ENCODE results near the gene SPIRE1. TPM values are rescaled to one million over a fixed set of nuclear protein-coding genes. Genes with fewer than 3 reads are reported as not detected.

The SPIRE1 gene
- total and polyA plus RNA-seq, 8 donors = 3.1 to 24.4 (median 8.4) TPM

DNA sequence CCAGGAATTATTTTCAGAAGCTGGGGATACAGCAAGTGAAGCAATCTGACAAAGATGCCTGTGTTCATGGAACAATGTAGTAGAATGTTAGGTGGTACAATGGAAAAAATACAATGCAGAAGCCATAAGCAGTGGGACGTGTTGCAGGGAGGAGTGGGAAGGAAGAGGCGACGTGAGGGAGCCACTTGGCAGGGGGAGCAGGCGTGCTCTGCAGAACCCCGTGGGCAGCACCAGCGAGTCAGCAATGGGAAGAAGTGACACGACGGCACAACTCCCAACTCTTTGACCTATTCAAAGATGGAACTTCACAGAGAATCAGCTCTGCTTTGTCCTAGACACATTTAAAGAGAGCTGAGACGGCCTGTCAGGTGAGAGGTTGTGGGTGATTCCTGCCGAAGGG is 219.7 kb downstream of the SPIRE1 start:
- no peak for DNase-seq
- TF ChIP-seq POLR2AphosphoS5 (IDR thresholded peaks at IDR 0.05) (no peak), POLR2A (IDR thresholded peaks at IDR 0.05) (no peak), EP300 (IDR thresholded peaks at IDR 0.05) (no peak)
- TF ChIP-seq, protein P1, sequence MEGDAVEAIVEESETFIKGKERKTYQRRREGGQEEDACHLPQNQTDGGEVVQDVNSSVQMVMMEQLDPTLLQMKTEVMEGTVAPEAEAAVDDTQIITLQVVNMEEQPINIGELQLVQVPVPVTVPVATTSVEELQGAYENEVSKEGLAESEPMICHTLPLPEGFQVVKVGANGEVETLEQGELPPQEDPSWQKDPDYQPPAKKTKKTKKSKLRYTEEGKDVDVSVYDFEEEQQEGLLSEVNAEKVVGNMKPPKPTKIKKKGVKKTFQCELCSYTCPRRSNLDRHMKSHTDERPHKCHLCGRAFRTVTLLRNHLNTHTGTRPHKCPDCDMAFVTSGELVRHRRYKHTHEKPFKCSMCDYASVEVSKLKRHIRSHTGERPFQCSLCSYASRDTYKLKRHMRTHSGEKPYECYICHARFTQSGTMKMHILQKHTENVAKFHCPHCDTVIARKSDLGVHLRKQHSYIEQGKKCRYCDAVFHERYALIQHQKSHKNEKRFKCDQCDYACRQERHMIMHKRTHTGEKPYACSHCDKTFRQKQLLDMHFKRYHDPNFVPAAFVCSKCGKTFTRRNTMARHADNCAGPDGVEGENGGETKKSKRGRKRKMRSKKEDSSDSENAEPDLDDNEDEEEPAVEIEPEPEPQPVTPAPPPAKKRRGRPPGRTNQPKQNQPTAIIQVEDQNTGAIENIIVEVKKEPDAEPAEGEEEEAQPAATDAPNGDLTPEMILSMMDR (IDR thresholded peaks at IDR 0.05) = no peak
- H3K4me3 ChIP-seq = no peak overlapping the region
- intact Hi-C loops (cut with DNase I; ENCODE audit: low total_unique reads) = no loop called here
- H3K27me3 ChIP-seq = no peaks in the 10 kb centered on the region
- WGBS, 5 donors = 86 to 92% (median 88%) methylated on average over 10 of the region's 10 CpGs
- H3K36me3 ChIP-seq = peaks cover 0 to 36% (median 11%) of the 10 kb centered on the region in 4 donors
- no peak overlapping the region for H3K27ac ChIP-seq
- H3K9me3 ChIP-seq = no peaks in the 10 kb centered on the region
- no peaks in the 10 kb centered on the region for H3K4me1 ChIP-seq

DNA sequence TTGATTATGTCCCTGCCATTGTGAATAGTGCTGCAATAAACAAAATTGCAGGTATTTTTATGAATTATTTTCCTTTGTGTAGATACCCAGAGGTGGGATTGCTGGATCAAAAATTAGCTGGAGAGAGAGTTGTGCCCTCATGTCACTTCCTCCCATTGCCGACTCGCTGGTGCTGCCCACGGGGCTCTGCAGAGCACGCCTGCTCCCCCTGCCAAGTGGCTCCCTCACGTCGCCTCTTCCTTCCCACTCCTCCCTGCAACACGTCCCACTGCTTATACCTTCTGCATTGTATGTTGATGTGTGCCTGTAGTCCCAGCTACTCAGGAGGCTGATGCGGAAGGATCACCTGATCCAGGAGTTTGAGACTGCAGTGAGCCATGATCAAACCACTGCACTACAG is 222.0 kb downstream of the SPIRE1 start:
- Histone ChIP-seq H3K4me1 (no peaks in the 10 kb centered on the region), H3K36me3 (peaks cover 0 to 57% (median 29%) of the 10 kb centered on the region in 4 donors), H3K27me3 (no peaks in the 10 kb centered on the region), H3K27ac (no peak overlapping the region), H3K9me3 (no peaks in the 10 kb centered on the region), H3K4me3 (no peak overlapping the region)
- WGBS, 5 donors = 93 to 97% (median 94%) methylated on average over 8 of the region's 8 CpGs
- intact Hi-C loops (cut with DNase I; ENCODE audit: low total_unique reads) = no loop called here
- TF ChIP-seq POLR2A (IDR thresholded peaks at IDR 0.05) (no peak), EP300 (IDR thresholded peaks at IDR 0.05) (no peak), POLR2AphosphoS5 (IDR thresholded peaks at IDR 0.05) (no peak)
- TF ChIP-seq, protein P1 (IDR thresholded peaks at IDR 0.05) = no peak
- DNase-seq = no peak

DNA sequence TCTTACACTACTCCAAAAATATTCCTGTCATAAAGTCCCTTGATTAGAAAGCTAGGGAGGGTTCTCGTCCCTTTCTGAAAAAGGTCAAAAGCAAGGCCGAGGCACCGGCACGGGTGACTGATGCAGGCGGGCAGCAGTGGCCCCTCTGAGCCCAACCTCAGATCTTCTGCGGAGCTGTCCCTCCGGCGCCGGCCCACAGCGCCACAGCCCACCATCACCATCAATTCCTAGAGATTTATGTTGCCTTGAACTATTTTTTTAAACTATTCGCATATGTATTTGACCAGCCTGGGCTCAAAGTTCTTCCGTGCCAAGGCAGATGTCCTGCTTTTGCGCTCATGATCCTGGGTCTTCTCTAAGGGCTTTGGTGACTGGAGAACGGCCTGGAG is 223.4 kb downstream of the SPIRE1 start:
- H3K27me3 ChIP-seq = no peaks in the 10 kb centered on the region
- H3K4me3 ChIP-seq = no peak overlapping the region
- H3K27ac ChIP-seq = no peak overlapping the region
- H3K36me3 ChIP-seq = peaks cover 0 to 59% (median 33%) of the 10 kb centered on the region in 4 donors
- intact Hi-C loops (cut with DNase I; ENCODE audit: low total_unique reads) = no loop called here
- no peak for DNase-seq
- no peaks in the 10 kb centered on the region for H3K4me1 ChIP-seq
- no peaks in the 10 kb centered on the region for H3K9me3 ChIP-seq
- WGBS, 5 donors = 95 to 100% (median 95%) methylated on average over 13 to 14 of the region's 14 CpGs
- TF ChIP-seq, protein P1 (IDR thresholded peaks at IDR 0.05) = no peak
- TF ChIP-seq POLR2A (IDR thresholded peaks at IDR 0.05) (no peak), POLR2AphosphoS5 (IDR thresholded peaks at IDR 0.05) (no peak), EP300 (IDR thresholded peaks at IDR 0.05) (no peak)

DNA sequence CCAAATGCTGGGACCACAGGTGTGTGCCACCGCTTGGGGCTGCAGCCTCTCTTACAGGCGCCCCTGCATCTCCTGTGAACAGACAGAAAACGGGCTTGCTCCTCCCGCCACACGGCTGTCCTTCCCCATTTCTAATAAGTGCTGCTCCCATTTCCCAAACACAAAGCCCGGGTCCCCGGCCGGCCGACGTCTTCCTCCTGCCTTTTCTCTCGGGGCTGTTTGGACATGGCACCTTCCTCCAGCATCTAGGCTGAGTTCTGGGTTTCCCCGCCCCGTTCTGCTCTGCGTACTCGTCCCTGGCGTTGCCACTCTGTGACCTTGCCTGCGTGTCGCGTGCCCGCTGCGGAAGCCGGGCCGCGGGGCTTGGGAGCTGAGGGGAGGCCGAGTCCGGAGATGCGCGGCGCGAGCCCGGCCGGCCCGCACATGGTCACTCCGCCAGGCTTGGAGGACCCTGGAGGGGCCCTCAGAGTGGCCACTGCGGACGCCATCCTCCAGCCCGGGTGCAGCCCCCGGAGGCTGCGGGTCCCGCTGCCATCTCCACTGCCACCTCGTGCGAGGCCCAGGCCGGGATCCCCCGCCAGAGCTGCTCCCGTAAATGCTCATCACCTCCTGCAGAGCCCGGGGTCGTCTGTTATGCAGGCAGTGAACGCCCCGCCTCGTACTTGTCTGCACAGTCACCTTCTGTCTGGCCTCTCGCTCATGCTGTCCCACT is 223.9 kb downstream of the SPIRE1 start:
- Histone ChIP-seq H3K9me3 (no peaks in the 10 kb centered on the region), H3K36me3 (peaks cover 0 to 64% (median 39%) of the 10 kb centered on the region in 4 donors), H3K4me1 (no peaks in the 10 kb centered on the region), H3K27ac (no peak overlapping the region), H3K4me3 (no peak overlapping the region), H3K27me3 (no peaks in the 10 kb centered on the region)
- DNase-seq = no peak
- 93 to 99% (median 98%) methylated on average over 43 to 51 of the region's 51 CpGs for WGBS, 5 donors
- intact Hi-C loops (cut with DNase I; ENCODE audit: low total_unique reads) = no loop called here
- TF ChIP-seq, protein P1 (IDR thresholded peaks at IDR 0.05) = no peak

Measured in stomach (tissue), 9 donors.